ENCODE data around the gene MED15.

- TF ChIP-seq CTCF (IDR thresholded peaks at IDR 0.05 in 2 of 3, conservative IDR thresholded peaks at IDR 0.05 in 1 of 3; ENCODE audit: control insufficient read depth in 2 of 3, extremely low read depth in 1 of 3, insufficient read depth in 1 of 3, low read depth in 3 of 3, low read length in 3 of 3) = no peak
- no peak for TF ChIP-seq E2F8 (IDR thresholded peaks at IDR 0.05; ENCODE audit: low read depth, partially characterized antibody)
- no peak for TF ChIP-seq USF2 (IDR thresholded peaks at IDR 0.05; ENCODE audit: borderline replicate concordance, low read depth, low read length)
- TF ChIP-seq SP1 (IDR thresholded peaks at IDR 0.05; ENCODE audit: low read depth, low read length) = no peak
- no peak for TF ChIP-seq CBX5 (IDR thresholded peaks at IDR 0.05; ENCODE audit: low read depth)
Observed at GRCh38 chr22:20483771-20484170, 23.6 kb upstream of the MED15 start.

Measured in GM12878 (cell line).